CD4-positive, alpha-beta T cell treated with Interleukin-10 for 1 hour (primary cell): ENCODE measurements around the gene PAM.

Experiments
- DNase-seq: peaks from one replicate; pipeline ENCODE4 v3.0.0-alpha.2; 2020

PAM gene

DNA sequence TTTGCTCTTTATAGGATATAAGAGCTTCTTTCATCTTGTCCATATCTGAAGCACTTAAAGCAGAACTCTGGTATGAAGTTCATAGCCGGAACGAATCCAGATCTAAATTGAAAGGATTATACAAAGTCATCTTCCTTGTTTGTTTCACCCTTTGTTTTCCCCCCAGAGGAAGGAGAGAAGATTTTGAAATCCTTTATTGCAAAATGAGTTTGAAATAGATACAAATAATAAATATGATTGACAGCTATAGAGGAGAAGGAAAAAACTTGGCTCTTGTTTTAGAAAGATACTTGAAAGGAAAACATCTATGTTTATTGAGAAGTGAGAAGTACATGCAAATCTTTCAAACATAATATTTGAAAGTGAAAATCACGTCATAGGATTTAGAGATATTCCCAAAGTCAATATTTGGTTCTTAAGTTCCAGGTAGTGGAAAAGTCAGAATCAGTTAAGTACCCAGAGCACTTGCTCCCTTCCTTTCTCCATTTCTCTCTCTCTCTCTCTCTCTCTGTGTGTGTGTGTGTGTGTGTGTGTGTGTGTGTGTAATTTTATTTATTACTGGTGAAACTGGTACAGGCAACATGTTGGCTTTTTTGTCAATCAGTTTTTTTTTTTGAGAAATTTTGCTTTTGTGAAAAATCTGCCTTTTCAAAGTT is 27.2 kb downstream of the PAM start:
- DNase-seq: no peak

DNA sequence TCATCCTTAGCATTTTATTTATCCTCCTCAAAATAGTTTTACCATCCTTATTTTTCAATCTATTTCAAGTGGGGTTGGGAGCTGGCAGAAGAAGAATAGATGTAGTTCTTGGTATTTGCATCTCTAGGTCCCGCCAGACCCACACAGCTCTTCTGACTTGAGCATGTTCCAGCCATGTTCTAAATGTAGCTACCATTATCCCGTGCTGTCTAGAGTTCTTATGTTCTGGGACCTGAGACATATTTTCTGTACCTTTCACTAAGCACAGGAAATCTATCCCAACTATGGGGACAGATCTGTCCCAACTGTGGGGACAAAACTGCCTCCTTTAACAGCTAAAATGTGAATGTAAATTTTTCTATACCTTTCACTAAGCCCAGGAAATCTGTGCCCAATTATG is 32.0 kb downstream of the PAM start:
- no peak for DNase-seq

DNA sequence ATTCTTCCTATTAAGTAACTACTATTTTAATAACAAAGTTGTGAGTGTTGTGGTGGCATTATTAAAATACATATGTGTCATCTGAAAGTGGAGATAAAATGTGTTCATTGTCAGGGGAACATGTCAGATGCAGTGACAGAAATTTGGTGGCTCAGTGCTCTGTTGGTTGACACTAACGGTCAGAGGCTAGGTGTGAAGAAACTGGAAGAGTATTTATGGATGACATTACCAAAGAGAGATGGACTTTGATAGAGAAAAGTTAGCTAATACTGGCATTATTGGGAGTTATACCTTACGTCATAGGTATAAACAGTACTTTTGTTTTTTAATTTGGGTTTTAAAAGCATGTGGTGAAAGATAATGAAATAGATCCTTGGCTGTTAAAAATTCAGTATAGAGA is 33.7 kb downstream of the PAM start:
- DNase-seq: no peak

DNA sequence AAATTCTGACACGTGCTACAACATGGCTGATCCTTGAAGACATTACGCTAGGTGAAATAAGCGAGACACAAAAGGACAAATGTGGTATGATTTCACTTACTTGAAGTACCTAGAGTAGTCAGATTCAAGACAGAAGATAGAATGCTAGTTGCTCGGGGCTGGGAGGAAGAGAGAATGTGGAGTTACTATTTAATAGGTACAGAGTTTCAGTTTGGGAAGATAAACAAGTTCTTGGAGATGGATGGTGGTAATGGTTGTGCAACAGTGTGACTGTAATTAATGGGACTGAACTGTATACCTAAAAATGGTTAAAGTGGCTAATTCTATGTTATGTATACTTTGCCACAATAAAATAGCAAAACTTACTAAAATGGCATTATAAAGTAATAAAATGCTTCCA is 34.4 kb downstream of the PAM start:
- no peak for DNase-seq

- no peak for DNase-seq
Observed at GRCh38 chr5:102790748-102791147, 35.6 kb downstream of the PAM start.

- peak; percentile 32 for DNase-seq
Observed at GRCh38 chr5:102792705-102793104, 37.6 kb downstream of the PAM start.

GRCh38 chr5:102794047-102794446 is 38.9 kb downstream of the PAM start:
- no peak for DNase-seq

- DNase-seq: no peak
Observed at GRCh38 chr5:102794677-102795331, 39.7 kb downstream of the PAM start.

- DNase-seq: no peak
Observed at GRCh38 chr5:102795526-102795925, 40.4 kb downstream of the PAM start.

DNA sequence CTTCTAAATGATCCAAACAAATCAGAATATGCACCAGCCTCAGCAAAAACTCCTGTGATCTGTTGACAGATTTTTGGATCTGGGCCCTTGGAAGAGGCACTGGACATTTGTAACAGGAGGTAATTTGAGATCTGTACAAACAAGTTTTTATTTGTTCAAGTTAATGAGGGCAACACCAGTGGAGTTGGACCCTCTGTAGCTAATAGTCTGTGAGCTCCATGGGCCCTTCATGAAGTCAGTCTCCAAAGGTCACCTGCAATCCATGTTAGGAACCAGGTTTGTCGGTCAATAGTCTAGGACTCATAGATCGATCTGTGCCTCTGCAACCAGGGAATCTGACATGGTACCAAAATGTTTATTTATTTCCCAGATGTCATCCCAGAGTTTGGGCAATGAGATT is 40.9 kb downstream of the PAM start:
- DNase-seq: no peak

DNA sequence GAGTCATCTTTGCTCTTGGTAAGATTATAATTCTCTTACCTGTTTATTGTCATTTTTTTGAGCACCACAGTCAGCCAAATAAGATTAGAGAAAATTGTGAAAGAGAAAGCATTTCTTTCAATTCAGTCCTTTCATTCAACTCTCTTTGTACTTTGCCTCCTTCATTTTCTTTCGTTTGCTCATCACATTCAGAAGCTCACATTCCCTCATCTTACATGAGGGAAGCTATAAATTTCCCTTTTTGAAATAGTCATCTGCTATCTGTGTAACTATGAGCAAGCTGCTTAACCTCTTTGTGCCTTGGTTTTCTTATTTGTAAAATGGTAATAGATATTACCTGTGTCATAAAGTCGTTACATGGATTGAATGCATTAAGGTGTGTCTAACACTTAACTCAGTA is 41.4 kb downstream of the PAM start:
- no peak for DNase-seq

GRCh38 chr5:102797322-102797884 is 42.3 kb downstream of the PAM start:
- DNase-seq: no peak

DNA sequence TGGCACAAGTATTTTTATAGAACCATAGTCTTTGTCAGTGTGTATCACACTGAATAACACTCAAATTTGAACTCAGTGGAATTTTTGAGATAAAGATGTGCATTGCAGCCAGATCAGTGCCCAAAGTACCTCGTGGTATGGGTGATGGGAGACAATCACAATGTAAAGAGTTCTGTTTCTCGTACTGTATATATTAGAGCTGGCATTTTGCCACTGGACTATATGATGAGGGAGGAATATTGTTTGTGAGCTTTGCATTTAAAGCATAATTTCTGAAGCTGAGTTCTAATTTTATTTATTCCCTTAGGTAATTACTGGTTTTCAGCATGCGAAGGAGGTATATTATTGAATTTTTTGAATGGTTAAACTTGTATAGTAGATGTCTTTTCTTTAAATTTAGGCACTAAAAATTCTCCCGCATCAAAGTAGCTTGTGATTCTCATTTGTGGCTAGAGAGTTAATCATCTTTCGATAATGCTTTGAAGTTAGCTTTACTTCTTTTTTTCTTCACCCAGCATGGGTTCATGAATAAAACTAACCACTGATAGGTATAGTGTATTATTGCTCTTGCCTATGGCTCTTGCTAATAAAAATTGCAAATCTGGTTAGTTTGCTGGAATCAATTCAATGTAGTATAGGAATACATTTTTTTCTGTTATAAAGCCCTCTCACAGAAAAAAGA is 43.1 kb downstream of the PAM start:
- DNase-seq: no peak

DNA sequence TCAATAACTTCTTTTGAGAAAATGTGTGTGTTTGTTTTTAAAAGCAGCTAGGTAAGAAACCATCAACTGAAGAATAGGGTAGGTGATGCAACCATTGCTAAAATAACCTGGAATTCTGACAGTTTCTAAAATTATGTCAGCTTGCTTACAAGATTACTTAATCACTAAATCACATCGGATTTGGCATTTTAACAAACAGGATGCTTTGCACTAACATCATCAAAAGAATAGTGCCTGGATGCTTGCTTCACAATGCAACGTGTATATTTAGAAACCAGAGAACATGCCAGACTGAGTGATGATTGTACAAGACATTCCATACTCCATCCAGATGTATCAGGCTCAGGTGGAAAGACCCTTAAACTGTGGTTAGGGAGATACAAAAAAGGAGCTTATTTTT is 43.9 kb downstream of the PAM start:
- DNase-seq: no peak

GRCh38 chr5:102800427-102800826 is 45.3 kb downstream of the PAM start:
- DNase-seq: no peak

DNA sequence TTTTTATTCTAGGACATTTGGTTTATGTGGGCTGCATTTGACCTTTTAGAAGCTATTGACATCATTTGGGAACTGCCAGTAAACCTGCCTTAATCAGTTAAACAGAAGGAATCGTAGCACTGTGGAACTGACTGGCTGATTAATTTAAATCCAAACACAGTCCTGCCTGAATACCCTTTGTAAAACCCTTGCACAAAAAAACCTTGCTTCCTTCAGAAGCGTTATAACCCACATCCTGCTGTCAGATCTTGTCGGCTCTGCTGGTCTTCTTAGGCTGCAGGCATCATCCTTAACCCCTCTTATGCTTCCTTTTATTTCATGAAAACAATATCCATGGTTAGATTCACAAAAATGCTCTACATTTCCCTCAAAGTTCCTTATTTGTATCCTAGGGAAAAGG is 46.3 kb downstream of the PAM start:
- DNase-seq: peak; percentile 57

GRCh38 chr5:102802708-102803458 is 47.8 kb downstream of the PAM start:
- no peak for DNase-seq

DNA sequence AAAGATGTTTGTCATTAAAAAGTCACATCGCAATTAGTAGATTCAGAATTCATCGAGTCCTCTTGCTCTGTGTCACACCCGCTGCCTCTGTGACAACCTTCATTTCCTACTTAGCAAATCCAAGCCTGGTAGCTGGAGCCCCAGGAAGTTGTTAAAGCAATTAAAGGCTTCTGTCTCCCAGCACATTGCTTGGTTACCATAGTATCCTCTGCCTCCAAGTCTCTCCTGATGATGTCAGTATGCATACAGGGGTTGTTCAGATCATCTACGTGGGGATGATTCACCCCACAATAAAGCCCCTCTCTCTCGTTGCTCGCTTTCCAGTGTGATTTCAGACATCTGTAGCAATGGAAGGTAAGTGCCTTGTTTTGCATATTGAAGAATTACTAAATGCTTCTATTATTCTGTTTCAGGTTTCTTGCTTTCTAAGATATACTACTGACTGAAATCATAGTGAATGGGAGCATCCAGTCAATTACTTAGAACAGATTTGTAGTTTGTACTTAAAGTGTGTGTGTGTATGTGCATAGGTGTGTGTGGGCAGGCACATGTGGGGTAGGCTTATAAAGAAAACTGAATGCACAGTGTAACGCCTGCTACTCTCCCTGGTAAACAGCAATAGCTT is 52.9 kb downstream of the PAM start:
- DNase-seq: no peak

GRCh38 chr5:102809033-102809432 is 53.9 kb downstream of the PAM start:
- no peak for DNase-seq

DNA sequence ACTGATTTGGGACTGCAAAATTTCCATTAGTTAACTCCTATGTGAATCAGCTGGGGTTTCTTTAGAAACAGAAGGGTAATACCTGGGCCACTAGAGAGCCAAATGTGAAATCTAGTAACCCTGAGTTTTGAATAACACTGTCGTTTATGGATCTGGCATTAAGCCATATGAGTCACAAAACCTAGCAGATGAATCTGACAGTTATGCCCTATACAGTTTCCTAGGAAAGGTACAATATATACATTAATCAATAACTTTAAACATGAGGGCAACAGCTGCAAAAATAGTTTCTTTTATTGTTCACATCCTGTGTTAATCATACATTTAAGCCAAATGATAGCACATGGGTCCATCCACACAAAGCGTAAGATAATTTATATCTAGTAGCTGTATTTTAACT is 56.9 kb downstream of the PAM start:
- no peak for DNase-seq

- no peak for DNase-seq
Observed at GRCh38 chr5:102813740-102814139, 58.6 kb downstream of the PAM start.

DNA sequence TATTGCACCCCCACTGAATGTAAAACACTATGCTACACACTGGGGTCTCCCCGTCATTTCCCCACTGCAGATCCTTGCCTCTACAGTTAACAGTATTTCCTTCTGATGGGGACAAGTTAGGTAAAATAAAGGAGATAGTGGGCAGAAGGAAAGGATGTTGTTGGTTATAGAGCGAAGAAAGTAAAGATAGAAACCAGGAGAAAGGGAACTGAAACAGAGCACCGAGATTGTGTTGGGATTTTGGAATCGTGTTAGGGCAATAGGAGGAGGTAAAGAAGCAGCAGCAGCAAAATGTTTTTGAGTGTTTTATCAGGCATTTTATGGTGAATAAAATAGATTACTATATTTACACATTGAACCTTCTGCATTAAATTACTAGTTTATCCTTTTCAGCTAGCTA is 60.0 kb downstream of the PAM start:
- DNase-seq: no peak
